ENCODE data around the gene PSMA3.

GRCh38 chr14:58301416-58301815 lies 56.8 kb downstream of the PSMA3 start:
- TF ChIP-seq CTCF (IDR thresholded peaks at IDR 0.05): no peak
- no peak for TF ChIP-seq EP300 (IDR thresholded peaks at IDR 0.05)
- TF ChIP-seq POLR2AphosphoS5 (IDR thresholded peaks at IDR 0.05): no peak
